Panc1 (cell line): ENCODE measurements around the gene MED16. TPM values are rescaled to one million over a fixed set of nuclear protein-coding genes. Genes with fewer than 3 reads are reported as not detected.

Experiments
- ATAC-seq: fragments of 200-7000 bp; cut with Tn5 transposase; 2 replicates; pipeline ENCODE4 v1.9.1; 2020; ENCODE audit warnings: mild to moderate bottlenecking, moderate library complexity
- BruUV-seq: library from RNA; stranded (reverse); fragments of 400-500 nt; replicated peaks from 2 replicates; lab custom pipeline; 2021; lab: Mats Ljungman, UMichigan
- CTCF ChIA-PET: fragments of 300-600 bp; sonication (Branson Sonifier 250); formaldehyde crosslinking; loops from one replicate; lab custom pipeline; 2022; ENCODE audit warnings: antibody characterized with exemption; lab: Charles Lee
- POLR2A ChIA-PET: fragments of 300-600 bp; sonication (Branson Sonifier 250); formaldehyde crosslinking; loops from one replicate; lab custom pipeline; 2022; ENCODE audit warnings: antibody characterized with exemption; lab: Charles Lee
- DNase-seq: peaks from one replicate; pipeline ENCODE4 v3.0.0-alpha.2; 2010; ENCODE audit warnings: low read depth, low spot score
- H3K27ac ChIP-seq: 2 replicates; pipeline ENCODE4 v1.5.1; 2011; ENCODE audit warnings: mild to moderate bottlenecking, low read length, inconsistent platforms
- H3K27me3 ChIP-seq: fragments of 200-500 bp; sonication (Bioruptor generic); 2 replicates; pipeline ENCODE4 v1.6.0; 2014; ENCODE audit warnings: low read length, inconsistent platforms; ENCODE audit not compliant: control insufficient read depth, insufficient read depth
- H3K36me3 ChIP-seq: fragments of 200-500 bp; sonication (Bioruptor generic); 2 replicates; pipeline ENCODE4 v1.5.1; 2014; ENCODE audit warnings: inconsistent platforms, mild to moderate bottlenecking, low read length, moderate library complexity; ENCODE audit not compliant: control insufficient read depth, insufficient read depth
- H3K4me1 ChIP-seq: 2 replicates; pipeline ENCODE4 v1.5.1; 2011; ENCODE audit warnings: inconsistent platforms, mild to moderate bottlenecking, low read length, moderate library complexity; ENCODE audit not compliant: control insufficient read depth, insufficient read depth
- H3K4me3 ChIP-seq, 2 experiments: 2 replicates each; pipeline ENCODE4 v1.5.1; 2011 to 2012; ENCODE audit warnings: low read depth in 2 of 2, low read length in 2 of 2, mild to moderate bottlenecking in 2 of 2, inconsistent platforms in 1 of 2, moderate library complexity in 1 of 2
- H3K9me3 ChIP-seq: fragments of 200-500 bp; sonication (Bioruptor generic); 2 replicates; pipeline ENCODE4 v1.5.1; 2014; ENCODE audit warnings: low read depth, mild to moderate bottlenecking, inconsistent platforms, low read length, moderate library complexity; ENCODE audit not compliant: control insufficient read depth, insufficient read depth
- POLR2AphosphoS5 ChIP-seq: IDR thresholded peaks from 2 replicates; pipeline ENCODE4 v1.6.1; 2012; ENCODE audit warnings: mild to moderate bottlenecking, low read depth, low read length, moderate library complexity
- SIN3A ChIP-seq: IDR thresholded peaks from 2 replicates; pipeline ENCODE4 v1.6.1; 2012; ENCODE audit warnings: low read depth, mild to moderate bottlenecking, low read length, moderate library complexity, borderline replicate concordance; ENCODE audit not compliant: insufficient read depth
- TCF7L2 ChIP-seq: IDR thresholded peaks from 2 replicates; pipeline ENCODE4 v1.6.1; 2011; ENCODE audit warnings: mild to moderate bottlenecking, low read depth, low read length, inconsistent platforms
- in situ Hi-C: cut with HindIII; loops from 2 replicates; pipeline ENCODE4 v1.10.0; 2016; ENCODE audit warnings: low sequenced_read_pairs, low pct_unique_long_range_greater_than_20kb
- intact Hi-C: fragments of 100-400 bp; cut with micrococcal nuclease; formaldehyde crosslinking; loops from one replicate; pipeline ENCODE4 v1.10.0; 2022; ENCODE audit not compliant: unreplicated experiment
- total RNA-seq: library from RNA; stranded (reverse); gene quantifications from one replicate; pipeline ENCODE4 v1.2.1, GENCODE V29; 2021; ENCODE audit not compliant: unreplicated experiment
- TF ChIP-seq, protein P1 (sequence below), 2 experiments: IDR thresholded peaks; 2 replicates each; pipeline ENCODE4 v1.6.1; 2011 to 2012; ENCODE audit warnings: low read depth in 2 of 2, control low read depth in 1 of 2, low read length in 1 of 2, mild to moderate bottlenecking in 1 of 2, moderate library complexity in 1 of 2; ENCODE audit not compliant: insufficient read depth in 1 of 2
- TF ChIP-seq, protein P2 (sequence below): fragments of 450-650 bp; IDR thresholded peaks from 2 replicates; pipeline ENCODE4 v1.5.1; 2017; ENCODE audit warnings: mild to moderate bottlenecking

Gene MED16
- total RNA-seq, 1 experiment from 2014 or later = 39.5 TPM

DNA sequence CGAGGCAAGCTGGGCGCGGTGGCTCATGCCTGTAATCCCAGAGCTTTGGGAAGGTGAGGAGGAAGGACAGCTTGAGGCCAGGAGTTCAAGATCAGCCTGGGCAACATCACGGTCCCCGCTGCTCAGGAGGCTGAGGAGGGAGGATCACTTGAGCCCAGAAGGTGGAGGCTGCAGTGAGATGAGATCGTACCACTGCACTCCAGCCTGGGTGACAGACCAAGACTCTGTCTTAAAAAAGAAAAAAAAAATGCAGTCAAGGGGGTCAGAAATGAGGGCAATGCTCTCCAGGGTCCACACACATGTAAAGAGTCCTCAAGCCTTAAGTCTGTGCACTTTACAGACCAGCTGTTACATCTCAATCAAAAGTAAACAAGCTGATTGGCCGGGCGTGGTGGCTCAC, 11.6 kb upstream of the MED16 start:
- no TSS peak for BruUV-seq
- no peaks in the 10 kb centered on the region for H3K27me3 ChIP-seq
- CTCF ChIA-PET = no interaction called here
- TF ChIP-seq, protein P1, sequence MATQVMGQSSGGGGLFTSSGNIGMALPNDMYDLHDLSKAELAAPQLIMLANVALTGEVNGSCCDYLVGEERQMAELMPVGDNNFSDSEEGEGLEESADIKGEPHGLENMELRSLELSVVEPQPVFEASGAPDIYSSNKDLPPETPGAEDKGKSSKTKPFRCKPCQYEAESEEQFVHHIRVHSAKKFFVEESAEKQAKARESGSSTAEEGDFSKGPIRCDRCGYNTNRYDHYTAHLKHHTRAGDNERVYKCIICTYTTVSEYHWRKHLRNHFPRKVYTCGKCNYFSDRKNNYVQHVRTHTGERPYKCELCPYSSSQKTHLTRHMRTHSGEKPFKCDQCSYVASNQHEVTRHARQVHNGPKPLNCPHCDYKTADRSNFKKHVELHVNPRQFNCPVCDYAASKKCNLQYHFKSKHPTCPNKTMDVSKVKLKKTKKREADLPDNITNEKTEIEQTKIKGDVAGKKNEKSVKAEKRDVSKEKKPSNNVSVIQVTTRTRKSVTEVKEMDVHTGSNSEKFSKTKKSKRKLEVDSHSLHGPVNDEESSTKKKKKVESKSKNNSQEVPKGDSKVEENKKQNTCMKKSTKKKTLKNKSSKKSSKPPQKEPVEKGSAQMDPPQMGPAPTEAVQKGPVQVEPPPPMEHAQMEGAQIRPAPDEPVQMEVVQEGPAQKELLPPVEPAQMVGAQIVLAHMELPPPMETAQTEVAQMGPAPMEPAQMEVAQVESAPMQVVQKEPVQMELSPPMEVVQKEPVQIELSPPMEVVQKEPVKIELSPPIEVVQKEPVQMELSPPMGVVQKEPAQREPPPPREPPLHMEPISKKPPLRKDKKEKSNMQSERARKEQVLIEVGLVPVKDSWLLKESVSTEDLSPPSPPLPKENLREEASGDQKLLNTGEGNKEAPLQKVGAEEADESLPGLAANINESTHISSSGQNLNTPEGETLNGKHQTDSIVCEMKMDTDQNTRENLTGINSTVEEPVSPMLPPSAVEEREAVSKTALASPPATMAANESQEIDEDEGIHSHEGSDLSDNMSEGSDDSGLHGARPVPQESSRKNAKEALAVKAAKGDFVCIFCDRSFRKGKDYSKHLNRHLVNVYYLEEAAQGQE (IDR thresholded peaks at IDR 0.05; ENCODE audit: insufficient read depth in 1 of 2, low read depth in 2 of 2, low read length in 1 of 2) = no peak
- TF ChIP-seq, protein P2, sequence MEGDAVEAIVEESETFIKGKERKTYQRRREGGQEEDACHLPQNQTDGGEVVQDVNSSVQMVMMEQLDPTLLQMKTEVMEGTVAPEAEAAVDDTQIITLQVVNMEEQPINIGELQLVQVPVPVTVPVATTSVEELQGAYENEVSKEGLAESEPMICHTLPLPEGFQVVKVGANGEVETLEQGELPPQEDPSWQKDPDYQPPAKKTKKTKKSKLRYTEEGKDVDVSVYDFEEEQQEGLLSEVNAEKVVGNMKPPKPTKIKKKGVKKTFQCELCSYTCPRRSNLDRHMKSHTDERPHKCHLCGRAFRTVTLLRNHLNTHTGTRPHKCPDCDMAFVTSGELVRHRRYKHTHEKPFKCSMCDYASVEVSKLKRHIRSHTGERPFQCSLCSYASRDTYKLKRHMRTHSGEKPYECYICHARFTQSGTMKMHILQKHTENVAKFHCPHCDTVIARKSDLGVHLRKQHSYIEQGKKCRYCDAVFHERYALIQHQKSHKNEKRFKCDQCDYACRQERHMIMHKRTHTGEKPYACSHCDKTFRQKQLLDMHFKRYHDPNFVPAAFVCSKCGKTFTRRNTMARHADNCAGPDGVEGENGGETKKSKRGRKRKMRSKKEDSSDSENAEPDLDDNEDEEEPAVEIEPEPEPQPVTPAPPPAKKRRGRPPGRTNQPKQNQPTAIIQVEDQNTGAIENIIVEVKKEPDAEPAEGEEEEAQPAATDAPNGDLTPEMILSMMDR = no peak
- TF ChIP-seq SIN3A (no peak), TCF7L2 (no peak), POLR2AphosphoS5 (no peak)
- no peaks in the 10 kb centered on the region for H3K4me1 ChIP-seq
- no peak for DNase-seq
- in situ Hi-C loops = no loop called here
- H3K36me3 ChIP-seq = no peaks in the 10 kb centered on the region
- H3K4me3 ChIP-seq = no peak overlapping the region
- no peak overlapping the region for H3K27ac ChIP-seq
- no peak for ATAC-seq
- intact Hi-C loops = no loop called here
- POLR2A ChIA-PET = no interaction called here
- no peaks in the 10 kb centered on the region for H3K9me3 ChIP-seq

DNA sequence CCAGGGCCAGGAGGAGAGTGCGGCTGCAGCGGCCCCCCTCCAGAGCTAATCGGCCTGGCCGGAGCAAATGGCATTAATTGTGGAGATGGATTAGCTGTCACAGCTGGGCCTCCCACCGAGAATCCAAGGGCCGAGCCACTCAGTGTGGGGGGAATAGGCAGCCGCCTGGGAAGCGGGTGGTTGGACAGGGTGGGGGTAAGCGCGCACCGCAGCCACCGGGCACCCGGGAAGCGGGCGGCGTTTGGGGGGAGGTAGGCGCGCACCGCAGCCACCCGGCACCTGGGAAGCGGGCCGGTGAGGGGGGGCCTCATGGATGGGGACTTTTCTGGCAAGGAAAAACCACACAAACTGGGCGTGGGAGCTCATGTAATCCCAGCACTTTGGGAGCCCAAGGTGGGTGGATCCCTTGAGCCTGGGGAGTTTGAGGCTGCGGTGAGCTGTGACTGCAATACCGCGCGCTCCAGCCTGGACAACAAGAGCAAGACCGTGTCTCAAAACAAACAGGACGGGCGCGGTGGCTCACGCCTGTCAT, 10.3 kb upstream of the MED16 start:
- TF ChIP-seq SIN3A (no peak), TCF7L2 (no peak), POLR2AphosphoS5 (no peak)
- TF ChIP-seq, protein P2 = no peak
- TF ChIP-seq, protein P1 (IDR thresholded peaks at IDR 0.05; ENCODE audit: insufficient read depth in 1 of 2, low read depth in 2 of 2, low read length in 1 of 2) = no peak
- BruUV-seq = no TSS peak
- no peaks in the 10 kb centered on the region for H3K9me3 ChIP-seq
- DNase-seq = no peak
- POLR2A ChIA-PET = no interaction called here
- intact Hi-C loops = no loop called here
- CTCF ChIA-PET = no interaction called here
- no peaks in the 10 kb centered on the region for H3K27me3 ChIP-seq
- H3K36me3 ChIP-seq = no peaks in the 10 kb centered on the region
- no peak overlapping the region for H3K4me3 ChIP-seq
- no peak for ATAC-seq
- H3K4me1 ChIP-seq = no peaks in the 10 kb centered on the region
- no peak overlapping the region for H3K27ac ChIP-seq
- in situ Hi-C loops = no loop called here
